PC-3 (cell line): ENCODE results near the gene UQCC2. TPM values are rescaled to one million over a fixed set of nuclear protein-coding genes. Genes with fewer than 3 reads are reported as not detected.

Experiments used
- ATAC-seq: fragments of 200-7000 bp; cut with Tn5 transposase; 2 replicates; pipeline ENCODE4 v1.9.1; 2020; ENCODE audit warnings: mild to moderate bottlenecking, moderate library complexity
- BruUV-seq: library from RNA; stranded (reverse); fragments of 400-500 nt; replicated peaks from 2 replicates; lab custom pipeline; 2021; lab: Mats Ljungman, UMichigan
- CTCF ChIA-PET: fragments of 300-600 bp; sonication (Branson Sonifier 250); formaldehyde crosslinking; loops from one replicate; lab custom pipeline; 2022; ENCODE audit warnings: antibody characterized with exemption; lab: Charles Lee
- POLR2A ChIA-PET: fragments of 300-600 bp; sonication (Branson Sonifier 250); formaldehyde crosslinking; loops from one replicate; lab custom pipeline; 2022; ENCODE audit warnings: antibody characterized with exemption; ENCODE audit not compliant: unreplicated experiment; lab: Charles Lee
- DNase-seq: peaks from one replicate; pipeline ENCODE4 v3.0.0-alpha.2; 2015
- H2AFZ ChIP-seq: fragments of 300-600 bp; sonication (generic); 2 replicates; pipeline ENCODE4 v1.6.0; 2016; ENCODE audit warnings: antibody characterized with exemption, low read length
- H3F3A ChIP-seq: fragments of 300-600 bp; sonication (generic); one replicate; pipeline ENCODE4 v1.6.0; 2017; ENCODE audit warnings: antibody characterized with exemption, low read length, control low read depth, mild to moderate bottlenecking; ENCODE audit not compliant: unreplicated experiment
- H3K27ac ChIP-seq: fragments of 300-600 bp; sonication (generic); 2 replicates; pipeline ENCODE4 v1.5.1; 2016; ENCODE audit warnings: mild to moderate bottlenecking, low read length
- H3K27me3 ChIP-seq: fragments of 300-600 bp; sonication (generic); 2 replicates; pipeline ENCODE4 v1.6.1; 2016; ENCODE audit warnings: low read length, mixed read lengths
- H3K36me3 ChIP-seq: fragments of 300-600 bp; sonication (generic); 2 replicates; pipeline ENCODE4 v1.6.1; 2016; ENCODE audit warnings: low read depth, mixed run types, low read length, mixed read lengths
- H3K4me1 ChIP-seq: fragments of 300-600 bp; sonication (generic); 2 replicates; pipeline ENCODE4 v1.5.1; 2016; ENCODE audit warnings: low read length; ENCODE audit not compliant: insufficient read depth
- H3K4me2 ChIP-seq: fragments of 300-600 bp; sonication (generic); 2 replicates; pipeline ENCODE4 v1.6.0; 2016; ENCODE audit warnings: low read length
- H3K4me3 ChIP-seq: fragments of 300-600 bp; sonication (generic); 2 replicates; pipeline ENCODE4 v1.5.1; 2016; ENCODE audit warnings: mild to moderate bottlenecking, low read length, mixed read lengths
- H3K79me2 ChIP-seq: fragments of 300-600 bp; sonication (generic); 2 replicates; pipeline ENCODE4 v1.6.1; 2017; ENCODE audit warnings: low read length, mixed read lengths
- H3K9ac ChIP-seq: fragments of 300-600 bp; sonication (generic); 2 replicates; pipeline ENCODE4 v1.6.0; 2016; ENCODE audit warnings: mild to moderate bottlenecking, low read length
- H3K9me2 ChIP-seq: fragments of 300-600 bp; sonication (generic); replicated peaks from 2 replicates; pipeline ENCODE4 v1.6.1; 2016; ENCODE audit warnings: mixed run types, low read length, mixed read lengths
- H3K9me3 ChIP-seq: fragments of 300-600 bp; sonication (generic); 2 replicates; pipeline ENCODE4 v1.6.1; 2016; ENCODE audit warnings: low read length, mixed read lengths
- H4K20me1 ChIP-seq: fragments of 300-600 bp; sonication (generic); 2 replicates; pipeline ENCODE4 v1.6.1; 2016; ENCODE audit warnings: low read length, mixed read lengths
- CTCF ChIP-seq: fragments of 300-600 bp; sonication (generic); conservative IDR thresholded peaks from 2 replicates; pipeline ENCODE4 v1.5.1; 2017; ENCODE audit warnings: antibody characterized with exemption, low read depth, mild to moderate bottlenecking, low read length
- EZH2 ChIP-seq: fragments of 300-600 bp; sonication (generic); IDR thresholded peaks from one replicate; pipeline ENCODE4 v1.6.1; 2017; ENCODE audit warnings: antibody characterized with exemption, mild to moderate bottlenecking, low read length; ENCODE audit not compliant: unreplicated experiment
- EZH2phosphoT487 ChIP-seq: fragments of 300-600 bp; sonication (generic); IDR thresholded peaks from 2 replicates; pipeline ENCODE4 v1.6.1; 2018; ENCODE audit warnings: mild to moderate bottlenecking, antibody characterized with exemption, low read length, borderline replicate concordance
- intact Hi-C: fragments of 100-400 bp; cut with micrococcal nuclease; formaldehyde crosslinking; loops from 2 replicates; pipeline ENCODE4 v1.9.0; 2023
- total RNA-seq: library from RNA; depleted of rRNA; stranded (reverse); fragments of >200 nt; gene quantifications from 2 replicates; pipeline ENCODE4 v1.2.3, GENCODE V29; 2014

Gene UQCC2
- total RNA-seq, 1 experiment from 2014 or later, result 107 TPM

GRCh38 chr6:33692078-33692759 is 19.3 kb downstream of the UQCC2 start:
- Histone ChIP-seq H3K9ac (no peak overlapping the region), H3K79me2 (peaks cover 14% of the 10 kb centered on the region; the same call in 1 of the 2 replicates), H3K27me3 (no peaks in the 10 kb centered on the region), H2AFZ (no peak overlapping the region), H3K36me3 (peaks cover 47% of the 10 kb centered on the region), H3K4me1 (peaks cover 51% of the 10 kb centered on the region), H3K9me3 (no peaks in the 10 kb centered on the region), H3K27ac (no peak overlapping the region), H3K4me3 (no peak overlapping the region), H3K4me2 (no peak overlapping the region), H4K20me1 (no peaks in the 10 kb centered on the region), H3K9me2 (no peaks in the 10 kb centered on the region), H3F3A (no peaks in the 10 kb centered on the region)
- intact Hi-C loops, result no loop called here
- BruUV-seq, result no TSS peak
- ATAC-seq (0 out of 2 replicates have a peak, but pooled peaks have one; percentile 5), DNase-seq (peak; percentile 38)
- TF ChIP-seq EZH2 (no peak), EZH2phosphoT487 (no peak), CTCF (no peak)
- POLR2A ChIA-PET, result no interaction called here
- CTCF ChIA-PET, result interaction anchor here (0.6 kb wide), 1 partner anchor 19 kb away, joined by 3 read pairs; the partner anchor contains the start of gene UQCC2

GRCh38 chr6:33691456-33692077 is 19.9 kb downstream of the UQCC2 start:
- Histone ChIP-seq H3K27me3 (no peaks in the 10 kb centered on the region), H3K9me3 (no peaks in the 10 kb centered on the region), H3K9ac (no peak overlapping the region), H3K79me2 (peaks cover 14% of the 10 kb centered on the region; the same call in 1 of the 2 replicates), H4K20me1 (no peaks in the 10 kb centered on the region), H3K36me3 (peaks cover 46% of the 10 kb centered on the region), H2AFZ (no peak overlapping the region), H3K4me1 (peaks cover 44% of the 10 kb centered on the region), H3K27ac (no peak overlapping the region), H3F3A (no peaks in the 10 kb centered on the region), H3K9me2 (no peaks in the 10 kb centered on the region), H3K4me2 (no peak overlapping the region), H3K4me3 (no peak overlapping the region)
- POLR2A ChIA-PET, result no interaction called here
- no peak for ATAC-seq
- DNase-seq, result no peak
- intact Hi-C loops, result no loop called here
- CTCF ChIA-PET, result interaction anchor here (0.6 kb wide), 1 partner anchor 20 kb away, joined by 3 read pairs; the partner anchor contains the start of gene UQCC2
- no peak for TF ChIP-seq EZH2phosphoT487
- no peak for TF ChIP-seq CTCF
- TF ChIP-seq EZH2, result no peak
- no TSS peak for BruUV-seq
